HL-60 (cell line): Measurements from ENCODE around the gene MROH9.

Source experiments
- CTCF ChIP-seq: IDR thresholded peaks from one replicate; pipeline ENCODE4 v1.5.1; 2011; ENCODE audit warnings: low read length, control low read depth, inconsistent platforms; ENCODE audit not compliant: insufficient read depth
- GABPA ChIP-seq: IDR thresholded peaks from 2 replicates; pipeline ENCODE4 v1.6.1; 2012; ENCODE audit warnings: low read depth
- POLR2AphosphoS5 ChIP-seq: IDR thresholded peaks from 2 replicates; pipeline ENCODE4 v1.6.1; 2012; ENCODE audit warnings: low read depth
- SPI1 ChIP-seq: IDR thresholded peaks from 2 replicates; pipeline ENCODE4 v1.6.1; 2012; ENCODE audit warnings: low read depth, mild to moderate bottlenecking, borderline replicate concordance
- TF ChIP-seq, protein P1 (sequence below): IDR thresholded peaks from 2 replicates; pipeline ENCODE4 v1.6.1; 2012; ENCODE audit warnings: low read depth; ENCODE audit not compliant: insufficient replicate concordance

DNA sequence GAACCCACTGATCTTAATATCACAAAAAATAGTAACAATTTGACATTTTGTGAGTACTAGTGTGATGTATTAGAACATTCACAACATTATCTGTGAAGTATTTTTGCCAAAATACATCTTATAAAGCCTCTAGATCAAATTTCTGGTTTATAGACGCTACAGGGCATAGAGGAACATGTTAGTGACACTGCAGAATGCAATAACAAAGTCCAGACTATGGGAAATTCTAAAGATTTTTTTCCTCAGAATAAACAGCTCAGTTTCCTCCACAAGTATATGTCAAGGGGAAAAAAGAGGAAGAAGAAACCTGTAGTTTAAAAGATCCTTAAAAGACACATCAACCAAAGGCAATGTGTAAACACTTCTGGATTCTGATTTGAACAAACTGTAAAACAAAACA lies 26.4 kb upstream of the MROH9 start:
- TF ChIP-seq CTCF (no peak), POLR2AphosphoS5 (no peak), GABPA (no peak), SPI1 (no peak)
- TF ChIP-seq, protein P1, sequence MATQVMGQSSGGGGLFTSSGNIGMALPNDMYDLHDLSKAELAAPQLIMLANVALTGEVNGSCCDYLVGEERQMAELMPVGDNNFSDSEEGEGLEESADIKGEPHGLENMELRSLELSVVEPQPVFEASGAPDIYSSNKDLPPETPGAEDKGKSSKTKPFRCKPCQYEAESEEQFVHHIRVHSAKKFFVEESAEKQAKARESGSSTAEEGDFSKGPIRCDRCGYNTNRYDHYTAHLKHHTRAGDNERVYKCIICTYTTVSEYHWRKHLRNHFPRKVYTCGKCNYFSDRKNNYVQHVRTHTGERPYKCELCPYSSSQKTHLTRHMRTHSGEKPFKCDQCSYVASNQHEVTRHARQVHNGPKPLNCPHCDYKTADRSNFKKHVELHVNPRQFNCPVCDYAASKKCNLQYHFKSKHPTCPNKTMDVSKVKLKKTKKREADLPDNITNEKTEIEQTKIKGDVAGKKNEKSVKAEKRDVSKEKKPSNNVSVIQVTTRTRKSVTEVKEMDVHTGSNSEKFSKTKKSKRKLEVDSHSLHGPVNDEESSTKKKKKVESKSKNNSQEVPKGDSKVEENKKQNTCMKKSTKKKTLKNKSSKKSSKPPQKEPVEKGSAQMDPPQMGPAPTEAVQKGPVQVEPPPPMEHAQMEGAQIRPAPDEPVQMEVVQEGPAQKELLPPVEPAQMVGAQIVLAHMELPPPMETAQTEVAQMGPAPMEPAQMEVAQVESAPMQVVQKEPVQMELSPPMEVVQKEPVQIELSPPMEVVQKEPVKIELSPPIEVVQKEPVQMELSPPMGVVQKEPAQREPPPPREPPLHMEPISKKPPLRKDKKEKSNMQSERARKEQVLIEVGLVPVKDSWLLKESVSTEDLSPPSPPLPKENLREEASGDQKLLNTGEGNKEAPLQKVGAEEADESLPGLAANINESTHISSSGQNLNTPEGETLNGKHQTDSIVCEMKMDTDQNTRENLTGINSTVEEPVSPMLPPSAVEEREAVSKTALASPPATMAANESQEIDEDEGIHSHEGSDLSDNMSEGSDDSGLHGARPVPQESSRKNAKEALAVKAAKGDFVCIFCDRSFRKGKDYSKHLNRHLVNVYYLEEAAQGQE: no peak
